Astrocyte (in vitro differentiated cells and primary cell): ENCODE measurements around the gene DNMBP. TPM values are rescaled to one million over a fixed set of nuclear protein-coding genes. Genes with fewer than 3 reads are reported as not detected.
A peak's percentile ranks its signal among the peaks of the same experiment; 100 is the strongest.
"Not testable (repeated sequence)": the region's sequence is repeated elsewhere in the genome, so short reads cannot be mapped to it uniquely, and the experiment has no call there.

Source experiments
- DNase-seq: peaks from one replicate; pipeline ENCODE4 v3.0.0-alpha.2; 2010; ENCODE audit warnings: low read depth
- FAIRE-seq: peaks from 2 replicates; lab custom pipeline; 2011; peaks lifted over from hg19 to GRCh38; lab: Jason Lieb, UNC
- H2AFZ ChIP-seq: 2 replicates; pipeline ENCODE4 v1.6.0; 2012; ENCODE audit warnings: low read depth, low read length, inconsistent platforms
- H3K27ac ChIP-seq: 2 replicates; pipeline ENCODE4 v1.5.1; 2011; ENCODE audit warnings: low read depth, low read length, inconsistent platforms
- H3K27me3 ChIP-seq: 2 replicates; pipeline ENCODE4 v1.6.0; 2011; ENCODE audit warnings: low read length, inconsistent platforms; ENCODE audit not compliant: insufficient read depth
- H3K36me3 ChIP-seq: 2 replicates; pipeline ENCODE4 v1.5.1; 2011; ENCODE audit warnings: low read length, inconsistent platforms; ENCODE audit not compliant: insufficient read depth
- H3K4me1 ChIP-seq: 2 replicates; pipeline ENCODE4 v1.5.1; 2011; ENCODE audit warnings: low read length, inconsistent platforms; ENCODE audit not compliant: insufficient read depth
- H3K4me2 ChIP-seq: 2 replicates; pipeline ENCODE4 v1.6.0; 2012; ENCODE audit warnings: low read length, inconsistent platforms
- H3K4me3 ChIP-seq: 2 replicates; pipeline ENCODE4 v1.5.1; 2011; ENCODE audit warnings: low read depth, mild to moderate bottlenecking, low read length, inconsistent platforms; ENCODE audit not compliant: insufficient read depth
- H3K79me2 ChIP-seq: 2 replicates; pipeline ENCODE4 v1.6.0; 2012; ENCODE audit warnings: mild to moderate bottlenecking, low read length, inconsistent platforms; ENCODE audit not compliant: insufficient read depth
- H3K9ac ChIP-seq: 2 replicates; pipeline ENCODE4 v1.6.0; 2012; ENCODE audit warnings: mild to moderate bottlenecking, low read length, inconsistent platforms
- H3K9me3 ChIP-seq: 2 replicates; pipeline ENCODE4 v1.5.1; 2012; ENCODE audit warnings: low read depth, mild to moderate bottlenecking, low read length, inconsistent platforms; ENCODE audit not compliant: insufficient read depth
- H4K20me1 ChIP-seq: 2 replicates; pipeline ENCODE4 v1.6.0; 2012; ENCODE audit warnings: low read length, inconsistent platforms; ENCODE audit not compliant: insufficient read depth
- H3K27ac Mint-ChIP-seq: one replicate; pipeline ENCODE4 v1.8.0; 2021; ENCODE audit warnings: mild to moderate bottlenecking, mixed read lengths; ENCODE audit not compliant: unreplicated experiment
- H3K27me3 Mint-ChIP-seq: one replicate; pipeline ENCODE4 v1.8.0; 2021; ENCODE audit warnings: low read depth, mixed read lengths; ENCODE audit not compliant: unreplicated experiment
- H3K36me3 Mint-ChIP-seq: one replicate; pipeline ENCODE4 v1.8.0; 2021; ENCODE audit warnings: low read depth, mixed read lengths; ENCODE audit not compliant: unreplicated experiment
- H3K4me1 Mint-ChIP-seq: one replicate; pipeline ENCODE4 v1.8.0; 2021; ENCODE audit warnings: low read depth, mixed read lengths; ENCODE audit not compliant: unreplicated experiment
- H3K4me3 Mint-ChIP-seq: one replicate; pipeline ENCODE4 v1.8.0; 2021; ENCODE audit warnings: mild to moderate bottlenecking, moderate library complexity, mixed read lengths; ENCODE audit not compliant: unreplicated experiment
- H3K9me3 Mint-ChIP-seq: one replicate; pipeline ENCODE4 v1.8.0; 2021; ENCODE audit warnings: mild to moderate bottlenecking, mixed read lengths; ENCODE audit not compliant: unreplicated experiment
- EZH2 ChIP-seq: IDR thresholded peaks from 2 replicates; pipeline ENCODE4 v1.6.1; 2012; ENCODE audit warnings: mild to moderate bottlenecking, low read length, inconsistent platforms; ENCODE audit not compliant: insufficient read depth
- total RNA-seq: library from RNA; stranded (reverse); gene quantifications from 2 replicates; pipeline ENCODE4 v1.2.1, GENCODE V29; 2021
- TF ChIP-seq, protein P1 (sequence below): IDR thresholded peaks from 2 replicates; pipeline ENCODE4 v1.5.1; 2011; ENCODE audit warnings: low read depth, mild to moderate bottlenecking, inconsistent platforms, low read length, moderate library complexity; ENCODE audit not compliant: insufficient read depth

DNMBP gene
- total RNA-seq, 1 donor from 2014 or later = 24.8 TPM

DNA sequence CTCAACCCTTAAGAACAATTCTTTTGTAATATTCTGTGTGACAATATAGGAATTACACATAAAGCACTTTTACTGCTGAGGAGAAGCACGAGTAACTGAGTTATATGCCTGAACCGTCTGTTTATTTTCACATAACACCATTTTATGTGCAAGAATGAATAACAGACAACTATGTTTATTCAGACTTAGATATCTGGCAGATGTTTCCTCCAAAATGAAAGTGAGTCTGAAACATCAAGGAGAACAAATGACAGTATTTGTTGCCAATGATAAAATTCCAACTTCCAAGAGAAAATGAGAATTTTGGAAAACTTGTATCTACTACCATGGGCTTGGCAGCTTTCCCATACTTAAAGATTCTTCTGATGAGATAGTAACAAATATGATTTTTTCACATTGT lies 51.4 kb downstream of the DNMBP start:
- Histone ChIP-seq H3K4me1 (peaks cover 3% of the 10 kb centered on the region), H3K9me3 (peaks cover 9% of the 10 kb centered on the region), H3K27ac (no peak overlapping the region), H3K4me2 (no peak overlapping the region), H3K4me3 (no peak overlapping the region), H4K20me1 (peaks cover 26% of the 10 kb centered on the region), H3K27me3 (no peaks in the 10 kb centered on the region), H2AFZ (no peak overlapping the region), H3K9ac (no peak overlapping the region), H3K36me3 (peaks cover 27% of the 10 kb centered on the region), H3K79me2 (peaks cover 78% of the 10 kb centered on the region)
- Mint-ChIP-seq H3K36me3 (peaks cover 26% of the 10 kb centered on the region), H3K27ac (no peak overlapping the region), H3K9me3 (no peaks in the 10 kb centered on the region), H3K4me1 (peaks cover 5% of the 10 kb centered on the region), H3K4me3 (no peak overlapping the region), H3K27me3 (no peaks in the 10 kb centered on the region)
- TF ChIP-seq EZH2 = no peak
- TF ChIP-seq, protein P1, sequence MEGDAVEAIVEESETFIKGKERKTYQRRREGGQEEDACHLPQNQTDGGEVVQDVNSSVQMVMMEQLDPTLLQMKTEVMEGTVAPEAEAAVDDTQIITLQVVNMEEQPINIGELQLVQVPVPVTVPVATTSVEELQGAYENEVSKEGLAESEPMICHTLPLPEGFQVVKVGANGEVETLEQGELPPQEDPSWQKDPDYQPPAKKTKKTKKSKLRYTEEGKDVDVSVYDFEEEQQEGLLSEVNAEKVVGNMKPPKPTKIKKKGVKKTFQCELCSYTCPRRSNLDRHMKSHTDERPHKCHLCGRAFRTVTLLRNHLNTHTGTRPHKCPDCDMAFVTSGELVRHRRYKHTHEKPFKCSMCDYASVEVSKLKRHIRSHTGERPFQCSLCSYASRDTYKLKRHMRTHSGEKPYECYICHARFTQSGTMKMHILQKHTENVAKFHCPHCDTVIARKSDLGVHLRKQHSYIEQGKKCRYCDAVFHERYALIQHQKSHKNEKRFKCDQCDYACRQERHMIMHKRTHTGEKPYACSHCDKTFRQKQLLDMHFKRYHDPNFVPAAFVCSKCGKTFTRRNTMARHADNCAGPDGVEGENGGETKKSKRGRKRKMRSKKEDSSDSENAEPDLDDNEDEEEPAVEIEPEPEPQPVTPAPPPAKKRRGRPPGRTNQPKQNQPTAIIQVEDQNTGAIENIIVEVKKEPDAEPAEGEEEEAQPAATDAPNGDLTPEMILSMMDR = no peak
- DNase-seq (no peak), FAIRE-seq (peak; percentile 20)

DNA sequence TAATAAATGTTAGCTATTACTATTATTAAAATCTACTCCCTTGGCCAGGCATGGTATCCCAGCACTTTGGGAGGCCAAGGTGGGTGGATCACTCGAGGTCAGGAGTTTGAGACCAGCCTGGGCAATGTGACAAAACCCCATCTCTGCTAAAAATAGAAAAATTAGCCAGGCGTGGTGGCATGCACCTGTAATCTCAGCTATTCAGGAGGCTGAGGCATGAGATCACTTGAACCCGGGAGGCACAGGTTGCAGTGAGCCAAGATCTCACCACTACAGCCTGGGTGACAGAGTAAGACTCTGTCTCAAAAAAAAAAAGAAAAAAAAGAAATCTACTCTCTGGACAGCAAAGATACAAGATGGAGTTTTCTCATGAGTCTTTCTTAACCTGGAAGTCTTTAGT lies 56.2 kb downstream of the DNMBP start:
- not testable (repeated sequence) for H3K27me3 ChIP-seq, H2AFZ ChIP-seq, FAIRE-seq, H3K4me3 Mint-ChIP-seq, H3K4me1 Mint-ChIP-seq, DNase-seq, H3K27ac Mint-ChIP-seq, H3K4me2 ChIP-seq, H3K27me3 Mint-ChIP-seq, H3K9me3 ChIP-seq, H3K4me1 ChIP-seq, H3K9ac ChIP-seq, H3K4me3 ChIP-seq, H3K27ac ChIP-seq
- Histone ChIP-seq H3K36me3 (peaks cover 37% of the 10 kb centered on the region), H4K20me1 (peaks cover 46% of the 10 kb centered on the region), H3K79me2 (peaks cover 96% of the 10 kb centered on the region)
- Mint-ChIP-seq H3K9me3 (peaks cover 16% of the 10 kb centered on the region), H3K36me3 (peaks cover 48% of the 10 kb centered on the region)

DNA sequence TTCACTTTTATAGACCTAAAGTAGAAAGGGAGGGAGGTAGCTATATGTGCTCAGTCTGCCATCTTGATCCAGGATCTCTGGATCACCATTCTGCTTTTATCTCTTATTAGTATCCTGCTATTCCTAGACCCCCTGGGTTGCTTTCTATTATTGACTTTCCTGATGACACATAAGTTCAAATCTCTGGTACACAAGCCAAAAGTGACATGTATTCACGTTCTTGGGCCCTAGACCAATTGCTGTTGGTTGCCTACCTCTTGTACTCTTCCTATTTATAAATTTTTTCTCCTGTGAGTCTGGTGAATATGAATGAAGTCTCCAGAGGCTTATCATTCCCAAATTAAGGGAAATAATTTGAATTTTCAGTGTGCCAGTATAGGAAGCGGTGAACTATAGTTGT lies 56.9 kb downstream of the DNMBP start:
- H3K4me1 ChIP-seq = no peaks in the 10 kb centered on the region
- Mint-ChIP-seq H3K4me3 (no peak overlapping the region), H3K27ac (no peak overlapping the region), H3K4me1 (peaks cover 5% of the 10 kb centered on the region), H3K27me3 (no peaks in the 10 kb centered on the region), H3K36me3 (peaks cover 50% of the 10 kb centered on the region), H3K9me3 (peaks cover 16% of the 10 kb centered on the region)
- H3K79me2 ChIP-seq = peaks cover 97% of the 10 kb centered on the region
- no peak overlapping the region for H3K27ac ChIP-seq
- TF ChIP-seq, protein P1 = no peak
- no peak for TF ChIP-seq EZH2
- DNase-seq (no peak), FAIRE-seq (no peak)
- H3K4me2 ChIP-seq = no peak overlapping the region
- peaks cover 37% of the 10 kb centered on the region for H3K36me3 ChIP-seq
- H3K9me3 ChIP-seq = peaks cover 9% of the 10 kb centered on the region
- no peak overlapping the region for H2AFZ ChIP-seq
- peaks cover 48% of the 10 kb centered on the region for H4K20me1 ChIP-seq
- H3K27me3 ChIP-seq = no peaks in the 10 kb centered on the region
- no peak overlapping the region for H3K4me3 ChIP-seq
- H3K9ac ChIP-seq = no peak overlapping the region

DNA sequence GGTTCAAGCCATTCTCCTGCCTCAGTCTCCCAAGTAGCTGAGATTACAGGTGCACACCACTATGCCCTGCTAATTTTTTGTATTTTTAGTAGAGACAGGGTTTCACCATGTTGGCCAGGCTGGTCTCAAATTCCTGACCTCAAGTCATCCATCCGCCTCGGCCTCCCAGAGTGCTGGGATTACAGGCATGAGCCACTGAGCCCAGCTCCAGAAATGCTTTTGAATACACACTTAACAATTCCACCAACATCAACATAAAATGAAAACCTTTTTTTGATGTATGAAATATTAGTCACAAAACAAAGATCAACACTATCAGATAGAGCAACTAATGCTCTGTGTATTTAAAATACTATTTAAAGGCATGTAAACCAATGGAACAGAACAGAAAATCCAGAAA lies 63.7 kb downstream of the DNMBP start:
- not testable (repeated sequence) for H3K27me3 ChIP-seq, H3K9me3 Mint-ChIP-seq, H3K27me3 Mint-ChIP-seq, H2AFZ ChIP-seq, FAIRE-seq, H3K36me3 ChIP-seq, H3K27ac Mint-ChIP-seq, H3K4me3 ChIP-seq, H3K9ac ChIP-seq, H3K9me3 ChIP-seq, H3K4me3 Mint-ChIP-seq
- Histone ChIP-seq H3K79me2 (peaks cover 96% of the 10 kb centered on the region), H4K20me1 (peaks cover 75% of the 10 kb centered on the region), H3K4me2 (peak overlapping the region; percentile 5), H3K4me1 (peaks cover 40% of the 10 kb centered on the region), H3K27ac (peak overlapping the region; percentile 62)
- peaks cover 26% of the 10 kb centered on the region for H3K4me1 Mint-ChIP-seq
- peak; percentile 46 for DNase-seq
- peaks cover 10% of the 10 kb centered on the region for H3K36me3 Mint-ChIP-seq
